Kidney (tissue), 14 donors: ENCODE measurements around the gene NSUN6. TPM values are rescaled to one million over a fixed set of nuclear protein-coding genes. Genes with fewer than 3 reads are reported as not detected.

ENCODE experiments used
- DNase-seq, 5 donors: peaks; one replicate each; pipeline ENCODE4 v3.0.0-alpha.2; 2013 to 2020
- FAIRE-seq: peaks from 2 replicates; lab custom pipeline; 2012; peaks lifted over from hg19 to GRCh38; lab: Jason Lieb, UNC
- H3K27ac ChIP-seq, 2 donors: one replicate each; pipeline ENCODE4 v1.7.0; 2013; ENCODE audit warnings: low read depth in 2 of 2, low read length in 2 of 2, inconsistent platforms in 1 of 2
- H3K27me3 ChIP-seq: one replicate; pipeline ENCODE4 v1.7.1; 2013; ENCODE audit warnings: low read length, inconsistent platforms; ENCODE audit not compliant: control insufficient read depth, insufficient read depth
- H3K36me3 ChIP-seq, 3 donors: one replicate each; pipeline versions ENCODE4 v1.7.0 to v1.7.1; 2013; ENCODE audit warnings: low read length in 3 of 3, control low read depth in 1 of 3, inconsistent platforms in 1 of 3; ENCODE audit not compliant: insufficient read depth in 3 of 3, control insufficient read depth in 2 of 3
- H3K4me1 ChIP-seq, 3 donors: one replicate each; pipeline versions ENCODE4 v1.7.0 to v1.7.1; 2013; ENCODE audit warnings: low read length in 3 of 3, inconsistent platforms in 1 of 3, low read depth in 1 of 3; ENCODE audit not compliant: control insufficient read depth in 2 of 3, insufficient read depth in 2 of 3
- H3K4me3 ChIP-seq, 3 donors: one replicate each; pipeline versions ENCODE4 v1.7.0 to v1.8.1; 2013; ENCODE audit warnings: low read length in 3 of 3, control low read depth in 1 of 3, inconsistent platforms in 1 of 3
- H3K9ac ChIP-seq, 3 donors: one replicate each; pipeline versions ENCODE4 v1.7.0 to v1.7.1; 2013; ENCODE audit warnings: low read length in 3 of 3, control low read depth in 1 of 3, inconsistent platforms in 1 of 3
- H3K9me3 ChIP-seq, 3 donors: one replicate each; pipeline versions ENCODE4 v1.7.0 to v1.7.1; 2013; ENCODE audit warnings: low read length in 3 of 3, control low read depth in 1 of 3, inconsistent platforms in 1 of 3; ENCODE audit not compliant: control insufficient read depth in 2 of 3, insufficient read depth in 1 of 3
- intact Hi-C: fragments of 100-400 bp; cut with DNase I; formaldehyde crosslinking; loops from one replicate; pipeline ENCODE4 v1.11.1; 2022
- polyA plus RNA-seq: library from polyadenylated mRNA; stranded (reverse); fragments of 350-450 nt; fragmentation: Illumina TruSeq; extraction: RNeasy Lipid Tissue Mini Kit (QIAGEN cat#74804); gene quantifications from one replicate; pipeline ENCODE4 v1.2.3, GENCODE V29; 2014; ENCODE audit warnings: low read depth, low replicate concordance; ENCODE audit not compliant: insufficient read depth
- total RNA-seq: library from RNA; stranded (reverse); fragmentation: NEBNext Ultra II Directional; extraction: Animal tissue kit (Norgen Biotek cat#: 25700); gene quantifications from one replicate; pipeline ENCODE4 v1.2.1, GENCODE V29; 2021
- TF ChIP-seq, protein P1 (sequence below): IDR thresholded peaks from 3 replicates; pipeline ENCODE4 v1.5.1; 2012; ENCODE audit warnings: mild to moderate bottlenecking, moderate library complexity, borderline replicate concordance; ENCODE audit not compliant: insufficient read depth; ENCODE audit errors: extremely low read depth
- donor health status: control.
- donor health status: control.
- donor health status: control.
- donor health status: control.
- donor health status: control.
- donor health status: DM: yes; HTN: yes; CAD: no.
- donor health status: Normal renal cell carcinoma (clear cell type).

NSUN6 gene
- total and polyA plus RNA-seq, 2 donors from 2014 or later: 6.3 to 19.3 TPM

DNA sequence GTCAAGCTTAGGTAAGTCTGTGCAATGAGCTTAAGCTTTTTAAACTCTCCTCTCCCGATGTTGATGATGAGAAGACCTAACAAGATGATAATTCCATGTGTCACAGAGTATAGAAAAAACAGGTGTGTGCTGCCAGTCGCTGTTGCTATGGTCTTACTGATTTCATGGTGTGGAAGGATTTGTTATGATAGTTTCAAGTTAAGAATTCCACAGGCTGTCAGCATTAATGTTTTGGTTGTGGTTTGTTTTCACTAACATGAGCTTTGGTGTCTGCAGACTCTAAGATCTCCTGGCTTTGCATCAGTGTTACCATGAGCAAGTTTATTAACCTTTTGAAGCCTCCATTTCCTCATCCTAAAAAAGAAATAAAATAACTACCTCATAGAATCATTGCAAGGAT lies 123.7 kb downstream of the NSUN6 start:
- no peak overlapping the region for H3K27ac ChIP-seq
- H3K4me3 ChIP-seq: no peak overlapping the region
- H3K27me3 ChIP-seq: no peaks in the 10 kb centered on the region
- intact Hi-C loops: no loop called here
- DNase-seq: peak in 3 of 5 donors; percentile 23 to 67 (median 47)
- FAIRE-seq: no peak
- no peak overlapping the region for H3K9ac ChIP-seq
- no peaks in the 10 kb centered on the region for H3K9me3 ChIP-seq
- no peaks in the 10 kb centered on the region for H3K4me1 ChIP-seq
- TF ChIP-seq, protein P1, sequence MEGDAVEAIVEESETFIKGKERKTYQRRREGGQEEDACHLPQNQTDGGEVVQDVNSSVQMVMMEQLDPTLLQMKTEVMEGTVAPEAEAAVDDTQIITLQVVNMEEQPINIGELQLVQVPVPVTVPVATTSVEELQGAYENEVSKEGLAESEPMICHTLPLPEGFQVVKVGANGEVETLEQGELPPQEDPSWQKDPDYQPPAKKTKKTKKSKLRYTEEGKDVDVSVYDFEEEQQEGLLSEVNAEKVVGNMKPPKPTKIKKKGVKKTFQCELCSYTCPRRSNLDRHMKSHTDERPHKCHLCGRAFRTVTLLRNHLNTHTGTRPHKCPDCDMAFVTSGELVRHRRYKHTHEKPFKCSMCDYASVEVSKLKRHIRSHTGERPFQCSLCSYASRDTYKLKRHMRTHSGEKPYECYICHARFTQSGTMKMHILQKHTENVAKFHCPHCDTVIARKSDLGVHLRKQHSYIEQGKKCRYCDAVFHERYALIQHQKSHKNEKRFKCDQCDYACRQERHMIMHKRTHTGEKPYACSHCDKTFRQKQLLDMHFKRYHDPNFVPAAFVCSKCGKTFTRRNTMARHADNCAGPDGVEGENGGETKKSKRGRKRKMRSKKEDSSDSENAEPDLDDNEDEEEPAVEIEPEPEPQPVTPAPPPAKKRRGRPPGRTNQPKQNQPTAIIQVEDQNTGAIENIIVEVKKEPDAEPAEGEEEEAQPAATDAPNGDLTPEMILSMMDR: no peak
- H3K36me3 ChIP-seq: peaks cover 0 to 6% (median 2%) of the 10 kb centered on the region in 3 donors

DNA sequence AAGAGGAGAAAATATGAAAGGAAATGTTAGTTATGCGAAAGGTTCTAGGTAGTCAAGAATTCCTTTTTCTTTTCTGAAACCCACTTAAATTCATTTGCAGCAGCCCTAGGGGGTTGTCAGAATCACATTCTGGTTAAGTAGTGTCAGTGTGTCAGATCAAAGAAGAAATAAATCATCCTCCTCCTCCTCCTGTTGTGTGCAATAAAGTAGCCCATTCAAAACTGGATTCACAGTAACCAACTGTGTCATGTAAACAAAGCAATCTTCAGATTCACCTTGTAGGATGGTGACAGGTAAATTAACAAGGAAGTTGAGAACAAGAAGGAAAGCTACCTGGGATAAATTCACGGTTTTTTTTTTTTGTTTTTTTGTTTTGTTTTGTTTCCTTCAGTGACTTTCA lies 127.5 kb downstream of the NSUN6 start:
- Histone ChIP-seq H3K4me3 (no peak overlapping the region), H3K9me3 (no peaks in the 10 kb centered on the region), H3K27me3 (no peaks in the 10 kb centered on the region), H3K4me1 (no peaks in the 10 kb centered on the region), H3K27ac (no peak overlapping the region), H3K36me3 (peaks cover 0 to 10% (median 0%) of the 10 kb centered on the region in 3 donors), H3K9ac (no peak overlapping the region)
- intact Hi-C loops: no loop called here
- DNase-seq: peak in 2 of 5 donors; percentile 10 to 32
- no peak for FAIRE-seq
- TF ChIP-seq, protein P1: no peak

DNA sequence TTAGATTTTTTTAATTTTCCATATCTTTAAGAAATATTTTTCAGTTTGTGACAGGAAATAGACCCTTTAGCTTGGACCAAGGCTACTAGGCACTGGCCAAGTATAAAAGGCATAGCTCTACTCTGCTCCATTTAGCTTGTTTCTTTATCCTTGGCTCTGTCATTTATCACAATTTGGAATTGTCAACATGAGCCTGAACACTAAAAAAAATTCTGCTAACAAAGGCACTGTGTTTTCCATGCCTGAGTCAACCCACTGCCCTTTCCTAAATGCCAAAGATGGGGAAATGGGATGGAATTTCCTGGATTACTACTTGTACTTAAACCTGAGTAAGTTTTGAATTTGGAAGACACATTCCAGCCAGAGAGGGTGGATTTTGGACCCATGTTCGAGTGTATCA lies 128.4 kb downstream of the NSUN6 start:
- FAIRE-seq (no peak), DNase-seq (peak in 2 of 5 donors; percentile 24 to 36)
- Histone ChIP-seq H3K9me3 (no peaks in the 10 kb centered on the region), H3K9ac (no peak overlapping the region), H3K4me1 (no peaks in the 10 kb centered on the region), H3K36me3 (peaks cover 0 to 10% (median 0%) of the 10 kb centered on the region in 3 donors), H3K4me3 (no peak overlapping the region), H3K27ac (no peak overlapping the region), H3K27me3 (no peaks in the 10 kb centered on the region)
- intact Hi-C loops: no loop called here
- TF ChIP-seq, protein P1: no peak

DNA sequence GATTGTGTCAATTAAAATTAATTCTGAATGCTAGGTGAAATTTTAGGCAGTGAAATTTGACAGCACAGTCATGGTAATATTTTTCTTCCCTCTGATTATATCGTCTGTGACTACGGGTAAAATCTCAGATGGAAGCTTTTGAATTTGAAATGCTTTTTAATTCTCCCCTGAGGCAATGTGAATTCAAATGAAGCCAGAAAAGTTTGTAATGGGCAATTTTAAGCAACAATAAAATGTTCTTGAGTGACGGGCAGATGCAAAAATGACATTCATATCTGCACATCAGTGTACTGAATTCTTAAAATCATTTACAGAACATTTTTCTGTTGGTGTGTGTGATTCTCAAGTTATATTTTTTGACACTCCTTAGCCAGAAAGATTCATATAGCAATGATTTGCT lies 134.5 kb downstream of the NSUN6 start:
- DNase-seq: no peak
- Histone ChIP-seq H3K9me3 (no peaks in the 10 kb centered on the region), H3K4me1 (no peaks in the 10 kb centered on the region), H3K4me3 (no peak overlapping the region), H3K27me3 (no peaks in the 10 kb centered on the region), H3K9ac (no peak overlapping the region), H3K27ac (no peak overlapping the region), H3K36me3 (peaks cover 0 to 4% (median 0%) of the 10 kb centered on the region in 3 donors)
- FAIRE-seq: no peak
- intact Hi-C loops: no loop called here
- TF ChIP-seq, protein P1: no peak
